HepG2 (cell line): ENCODE measurements around the gene TXNL4A. TPM values are rescaled to one million over a fixed set of nuclear protein-coding genes. Genes with fewer than 3 reads are reported as not detected.

Experiments
- BCLAF1 ChIP-seq: fragments of 450-650 bp; IDR thresholded peaks from 2 replicates; pipeline ENCODE4 v1.6.1; 2017; ENCODE audit warnings: mild to moderate bottlenecking
- FOSL2 ChIP-seq: sonication (generic); formaldehyde crosslinking; IDR thresholded peaks from 2 replicates; pipeline ENCODE4 v1.4.0; 2020; ENCODE audit warnings: missing genetic modification reagents
- FOXP4 ChIP-seq: sonication (generic); formaldehyde crosslinking; IDR thresholded peaks from 2 replicates; pipeline ENCODE4 v1.4.0; 2020; ENCODE audit warnings: missing genetic modification reagents
- HNRNPLL ChIP-seq: fragments of 200-400 bp; formaldehyde crosslinking; IDR thresholded peaks from 2 replicates; pipeline ENCODE4 v1.6.1; 2017; ENCODE audit warnings: mild to moderate bottlenecking, low read depth, low read length; ENCODE audit not compliant: poor library complexity, severe bottlenecking
- IRF2 ChIP-seq: IDR thresholded peaks from 2 replicates; pipeline ENCODE4 v1.6.1; 2018; ENCODE audit warnings: missing genetic modification reagents, missing compliant biosample characterization
- RCOR2 ChIP-seq: IDR thresholded peaks from 2 replicates; pipeline ENCODE4 v1.6.1; 2016; ENCODE audit warnings: missing biosample characterization, missing genetic modification reagents
- SNRNP70 ChIP-seq: fragments of 200-400 bp; formaldehyde crosslinking; IDR thresholded peaks from 2 replicates; pipeline ENCODE4 v1.6.1; 2017; ENCODE audit warnings: mild to moderate bottlenecking, low read depth, low read length, moderate library complexity
- SYNCRIP ChIP-seq: fragments of 200-400 bp; formaldehyde crosslinking; IDR thresholded peaks from 2 replicates; pipeline ENCODE4 v1.6.1; 2018; ENCODE audit warnings: mild to moderate bottlenecking, low read depth, low read length; ENCODE audit not compliant: insufficient read depth
- ZBTB44 ChIP-seq: sonication (generic); formaldehyde crosslinking; IDR thresholded peaks from 2 replicates; pipeline ENCODE4 v1.4.0; 2020; ENCODE audit warnings: missing genetic modification reagents
- ZNF24 ChIP-seq: fragments of 450-650 bp; IDR thresholded peaks from 2 replicates; pipeline ENCODE4 v1.6.1; 2017; ENCODE audit warnings: antibody characterized with exemption, mild to moderate bottlenecking
- ZNF432 ChIP-seq: sonication (generic); formaldehyde crosslinking; IDR thresholded peaks from 2 replicates; pipeline ENCODE4 v1.5.0; 2020; ENCODE audit warnings: missing genetic modification reagents, mild to moderate bottlenecking, borderline replicate concordance
- ZNF547 ChIP-seq: sonication (generic); formaldehyde crosslinking; IDR thresholded peaks from 2 replicates; pipeline ENCODE4 v1.5.1; 2020; ENCODE audit warnings: mild to moderate bottlenecking, missing genetic modification reagents
- ZNF563 ChIP-seq: sonication (generic); formaldehyde crosslinking; IDR thresholded peaks from 2 replicates; pipeline ENCODE4 v1.8.0; 2022; ENCODE audit warnings: mild to moderate bottlenecking, moderate library complexity, missing genetic modification reagents
- ZNF597 ChIP-seq: sonication (generic); formaldehyde crosslinking; IDR thresholded peaks from 2 replicates; pipeline ENCODE4 v1.5.0; 2020; ENCODE audit warnings: missing genetic modification reagents
- ZNF607 ChIP-seq: sonication (generic); formaldehyde crosslinking; IDR thresholded peaks from 2 replicates; pipeline ENCODE4 v1.5.1; 2020; ENCODE audit warnings: missing genetic modification reagents, mild to moderate bottlenecking, borderline replicate concordance
- ZNF691 ChIP-seq: sonication (generic); formaldehyde crosslinking; IDR thresholded peaks from 2 replicates; pipeline ENCODE4 v1.4.0; 2020; ENCODE audit warnings: missing genetic modification reagents, low read depth, mild to moderate bottlenecking, borderline replicate concordance
- ZNF703 ChIP-seq: sonication (generic); formaldehyde crosslinking; IDR thresholded peaks from 2 replicates; pipeline ENCODE4 v1.5.1; 2020; ENCODE audit warnings: missing genetic modification reagents, mild to moderate bottlenecking, moderate library complexity, borderline replicate concordance
- ZSCAN5A ChIP-seq: sonication (generic); formaldehyde crosslinking; IDR thresholded peaks from 2 replicates; pipeline ENCODE4 v1.8.0; 2022; ENCODE audit warnings: mild to moderate bottlenecking, missing genetic modification reagents, borderline replicate concordance
- polyA plus RNA-seq, 8 experiments: library from polyadenylated mRNA; depleted of rRNA in 3 of 8; stranded (reverse) in 7 of 8; unstranded in 1 of 8; fragments of >200 nt; fragmentation: Illumina TruSeq in 4 of 8; extraction: Trizol in 4 of 8; gene quantifications; 2 replicates each; pipeline versions ENCODE4 v1.2.1 to v1.2.3, GENCODE V29; 2011 to 2016; ENCODE audit warnings: low read depth in 4 of 8, missing spikeins in 1 of 8, mixed read lengths in 1 of 8; ENCODE audit not compliant: insufficient read depth in 1 of 8
- total RNA-seq, 5 experiments: library from RNA; depleted of rRNA; stranded (reverse); fragments of >200 nt; fragmentation: Illumina TruSeq; extraction: Trizol; gene quantifications; 2 replicates each; pipeline ENCODE4 v1.2.3, GENCODE V29; 2016; ENCODE audit warnings: low read depth in 1 of 5

The TXNL4A gene
- total and polyA plus RNA-seq, 2 of the 13 experiments (the other 11 are each of a cell fraction or from before 2014, with no cell fraction given) = 172 to 202 TPM

- TF ChIP-seq ZNF607 (CRISPR knock-in tag) = peak; percentile 71; the same call in 1 of the 2 replicates
- TF ChIP-seq IRF2 (CRISPR knock-in tag) = peak; percentile 25; the same call in 1 of the 2 replicates
- TF ChIP-seq ZNF432 (CRISPR knock-in tag) = no peak
- TF ChIP-seq ZNF563 (CRISPR knock-in tag) = peak; percentile 90
- TF ChIP-seq ZNF691 (CRISPR knock-in tag) = 0 out of 2 replicates have a peak, but pooled peaks have one; percentile 47
- TF ChIP-seq HNRNPLL = peak; percentile 88
- no peak for TF ChIP-seq ZNF24
- TF ChIP-seq BCLAF1 = no peak
- TF ChIP-seq ZNF597 (CRISPR knock-in tag) = no peak
- no peak for TF ChIP-seq ZBTB44 (CRISPR knock-in tag)
- no peak for TF ChIP-seq SNRNP70
- TF ChIP-seq FOSL2 (CRISPR knock-in tag) = no peak
- TF ChIP-seq SYNCRIP = no peak
- TF ChIP-seq RCOR2 (CRISPR knock-in tag) = no peak
- TF ChIP-seq ZSCAN5A (CRISPR knock-in tag) = 0 out of 2 replicates have a peak, but pooled peaks have one; percentile 20
- TF ChIP-seq ZNF547 (CRISPR knock-in tag) = no peak; the same call in 1 of the 2 replicates
- peak; percentile 34; the same call in 1 of the 2 replicates for TF ChIP-seq FOXP4
- 0 out of 2 replicates have a peak, but pooled peaks have one; percentile 69 for TF ChIP-seq ZNF703 (CRISPR knock-in tag)
Measured at GRCh38 chr18:79964330-79965118, 23.8 kb downstream of the TXNL4A start, which contains the start of gene HSBP1L1 (continued).
